HepG2 (cell line): ENCODE data around the gene CHST4. TPM values are rescaled to one million over a fixed set of nuclear protein-coding genes. Genes with fewer than 3 reads are reported as not detected.
A peak's percentile ranks its signal among the peaks of the same experiment; 100 is the strongest.

ENCODE experiments used
- ASH2L ChIP-seq: fragments of 300-600, 200-600 bp; sonication (generic); IDR thresholded peaks from 2 replicates; pipeline ENCODE4 v1.7.0; 2017; ENCODE audit warnings: low read depth, mild to moderate bottlenecking, moderate library complexity, mixed read lengths, low read length; ENCODE audit not compliant: insufficient read length
- ATF7 ChIP-seq, 2 experiments: fragments of 450-650 bp in 1 of 2; sonication (generic) in 1 of 2; formaldehyde crosslinking in 1 of 2; IDR thresholded peaks; 2 replicates each; pipeline versions ENCODE4 v1.4.0 to v1.6.1; 2016 to 2020; ENCODE audit warnings: antibody characterized with exemption in 1 of 2, mild to moderate bottlenecking in 1 of 2, missing genetic modification reagents in 1 of 2
- CCDC6 ChIP-seq: sonication (generic); formaldehyde crosslinking; IDR thresholded peaks from 2 replicates; pipeline ENCODE4 v1.8.1; 2022; ENCODE audit warnings: mild to moderate bottlenecking, missing genetic modification reagents, moderate library complexity
- DMAP1 ChIP-seq: IDR thresholded peaks from 2 replicates; pipeline ENCODE4 v1.6.1; 2016
- DR1 ChIP-seq: sonication (generic); formaldehyde crosslinking; IDR thresholded peaks from 2 replicates; pipeline ENCODE4 v1.8.0; 2021; ENCODE audit warnings: mild to moderate bottlenecking, missing genetic modification reagents, inconsistent platforms
- EEA1 ChIP-seq: sonication (generic); formaldehyde crosslinking; IDR thresholded peaks from 2 replicates; pipeline ENCODE4 v1.5.1; 2020; ENCODE audit warnings: mild to moderate bottlenecking, missing genetic modification reagents, borderline replicate concordance
- FOXC1 ChIP-seq: sonication (generic); formaldehyde crosslinking; IDR thresholded peaks from 2 replicates; pipeline ENCODE4 v1.8.0; 2022; ENCODE audit warnings: mild to moderate bottlenecking, missing genetic modification reagents, borderline replicate concordance
- GLI4 ChIP-seq: sonication (generic); formaldehyde crosslinking; IDR thresholded peaks from 2 replicates; pipeline ENCODE4 v1.5.1; 2020; ENCODE audit warnings: missing genetic modification reagents, mild to moderate bottlenecking, moderate library complexity, borderline replicate concordance
- HHEX ChIP-seq: IDR thresholded peaks from 2 replicates; pipeline ENCODE4 v1.6.1; 2016; ENCODE audit warnings: control low read depth
- IKZF4 ChIP-seq: sonication (generic); formaldehyde crosslinking; IDR thresholded peaks from 2 replicates; pipeline ENCODE4 v1.5.1; 2020; ENCODE audit warnings: borderline replicate concordance, mild to moderate bottlenecking, low read depth, missing genetic modification reagents; ENCODE audit errors: not compliant biosample characterization
- NR2C2 ChIP-seq: sonication (generic); formaldehyde crosslinking; IDR thresholded peaks from 2 replicates; pipeline ENCODE4 v1.4.0; 2020; ENCODE audit warnings: missing genetic modification reagents, mild to moderate bottlenecking, moderate library complexity, borderline replicate concordance
- PLRG1 ChIP-seq: fragments of 450-650 bp; conservative IDR thresholded peaks from 2 replicates; pipeline ENCODE4 v1.6.1; 2016
- POLR2AphosphoS2 ChIP-seq: IDR thresholded peaks from 2 replicates; pipeline ENCODE4 v1.6.1; 2011; ENCODE audit warnings: low read depth, low read length, improper control_type of control experiment
- PRPF4 ChIP-seq: fragments of 200-400 bp; formaldehyde crosslinking; IDR thresholded peaks from 2 replicates; pipeline ENCODE4 v1.6.1; 2016; ENCODE audit warnings: low read length, low read depth; ENCODE audit not compliant: poor library complexity, severe bottlenecking
- RBFOX2 ChIP-seq: fragments of 200-400 bp; formaldehyde crosslinking; IDR thresholded peaks from 2 replicates; pipeline ENCODE4 v1.6.1; 2017; ENCODE audit warnings: low read depth, mild to moderate bottlenecking, low read length
- REPIN1 ChIP-seq: sonication (generic); formaldehyde crosslinking; IDR thresholded peaks from 2 replicates; pipeline ENCODE4 v1.8.0; 2022; ENCODE audit warnings: missing genetic modification reagents, low read depth, mild to moderate bottlenecking, borderline replicate concordance
- ZMYM3 ChIP-seq: sonication (generic); formaldehyde crosslinking; IDR thresholded peaks from 2 replicates; pipeline ENCODE4 v1.5.1; 2020; ENCODE audit warnings: mild to moderate bottlenecking, missing genetic modification reagents
- ZNF124 ChIP-seq: sonication (generic); formaldehyde crosslinking; IDR thresholded peaks from 2 replicates; pipeline ENCODE4 v1.4.0; 2020; ENCODE audit warnings: missing genetic modification reagents
- ZNF20 ChIP-seq: sonication (generic); formaldehyde crosslinking; IDR thresholded peaks from 2 replicates; pipeline ENCODE4 v1.4.0; 2020; ENCODE audit warnings: mild to moderate bottlenecking, moderate library complexity, missing genetic modification reagents
- ZNF33A ChIP-seq: sonication (generic); formaldehyde crosslinking; IDR thresholded peaks from 2 replicates; pipeline ENCODE4 v1.5.1; 2020; ENCODE audit warnings: missing genetic modification reagents, mild to moderate bottlenecking, moderate library complexity, borderline replicate concordance
- ZNF354B ChIP-seq: sonication (generic); formaldehyde crosslinking; IDR thresholded peaks from 2 replicates; pipeline ENCODE4 v1.8.0; 2022; ENCODE audit warnings: mild to moderate bottlenecking, missing genetic modification reagents
- ZNF530 ChIP-seq: sonication (generic); formaldehyde crosslinking; IDR thresholded peaks from 2 replicates; pipeline ENCODE4 v1.5.0; 2020; ENCODE audit warnings: low read depth, mild to moderate bottlenecking, missing genetic modification reagents
- ZNF547 ChIP-seq: sonication (generic); formaldehyde crosslinking; IDR thresholded peaks from 2 replicates; pipeline ENCODE4 v1.5.1; 2020; ENCODE audit warnings: mild to moderate bottlenecking, missing genetic modification reagents
- ZNF572 ChIP-seq: sonication (generic); formaldehyde crosslinking; IDR thresholded peaks from 2 replicates; pipeline ENCODE4 v1.5.1; 2020; ENCODE audit warnings: mild to moderate bottlenecking, missing genetic modification reagents
- ZNF607 ChIP-seq: sonication (generic); formaldehyde crosslinking; IDR thresholded peaks from 2 replicates; pipeline ENCODE4 v1.5.1; 2020; ENCODE audit warnings: missing genetic modification reagents, mild to moderate bottlenecking, borderline replicate concordance
- ZNF776 ChIP-seq: sonication (generic); formaldehyde crosslinking; IDR thresholded peaks from 2 replicates; pipeline ENCODE4 v1.4.0; 2020; ENCODE audit warnings: mild to moderate bottlenecking, missing genetic modification reagents
- ZSCAN31 ChIP-seq: sonication (generic); formaldehyde crosslinking; IDR thresholded peaks from 2 replicates; pipeline ENCODE4 v1.5.0; 2020; ENCODE audit warnings: low read depth, mild to moderate bottlenecking, missing genetic modification reagents
- ZSCAN5A ChIP-seq: sonication (generic); formaldehyde crosslinking; IDR thresholded peaks from 2 replicates; pipeline ENCODE4 v1.8.0; 2022; ENCODE audit warnings: mild to moderate bottlenecking, missing genetic modification reagents, borderline replicate concordance
- ZSCAN9 ChIP-seq: IDR thresholded peaks from 2 replicates; pipeline ENCODE4 v1.6.1; 2016; ENCODE audit warnings: borderline replicate concordance
- polyA plus RNA-seq, 8 experiments: library from polyadenylated mRNA; depleted of rRNA in 3 of 8; stranded (reverse) in 7 of 8; unstranded in 1 of 8; fragments of >200 nt; fragmentation: Illumina TruSeq in 4 of 8; extraction: Trizol in 4 of 8; gene quantifications; 2 replicates each; pipeline versions ENCODE4 v1.2.1 to v1.2.3, GENCODE V29; 2011 to 2016; ENCODE audit warnings: low read depth in 4 of 8, missing spikeins in 1 of 8, mixed read lengths in 1 of 8; ENCODE audit not compliant: insufficient read depth in 1 of 8
- total RNA-seq, 5 experiments: library from RNA; depleted of rRNA; stranded (reverse); fragments of >200 nt; fragmentation: Illumina TruSeq; extraction: Trizol; gene quantifications; 2 replicates each; pipeline ENCODE4 v1.2.3, GENCODE V29; 2016; ENCODE audit warnings: low read depth in 1 of 5
- TF ChIP-seq, protein P1 (sequence below): sonication (generic); formaldehyde crosslinking; IDR thresholded peaks from 2 replicates; pipeline ENCODE4 v1.8.1; 2023; ENCODE audit warnings: mild to moderate bottlenecking, missing genetic modification reagents

Gene CHST4
- total and polyA plus RNA-seq, 2 of the 13 experiments (the other 11 are each of a cell fraction or from before 2014, with no cell fraction given) = not detected

DNA sequence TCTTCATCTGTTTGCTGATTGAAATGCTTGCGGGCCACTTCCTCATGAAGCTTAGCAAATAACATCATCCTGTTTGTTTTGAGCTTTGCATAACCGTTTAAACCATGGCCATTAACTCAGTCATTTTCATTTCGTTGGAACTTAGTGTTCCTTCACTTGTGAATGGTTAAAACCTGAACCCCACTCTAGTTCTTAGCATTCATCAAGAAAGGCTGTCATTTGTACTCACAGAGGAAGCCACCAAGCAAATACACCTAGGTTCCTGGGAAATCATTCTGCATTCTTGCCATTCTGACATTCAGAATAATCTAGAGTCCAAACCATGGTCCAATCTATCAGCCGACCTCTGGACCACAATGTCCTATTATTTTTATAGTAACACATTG, 59.1 kb downstream of the CHST4 start (continued):
- TF ChIP-seq ZNF354B (CRISPR knock-in tag) (peak; percentile 75; the same call in 1 of the 2 replicates), DR1 (CRISPR knock-in tag) (no peak), ATF7 (IDR thresholded peaks at IDR 0.05) (no peak), ATF7 (CRISPR knock-in tag; IDR thresholded peaks at IDR 0.05) (no peak), IKZF4 (no peak), ZNF572 (CRISPR knock-in tag) (no peak), CCDC6 (CRISPR knock-in tag) (no peak), ZSCAN5A (no peak), PRPF4 (no peak), ASH2L (peak; percentile 83), POLR2AphosphoS2 (no peak), NR2C2 (CRISPR knock-in tag) (peak; percentile 59; the same call in 1 of the 2 replicates), ZNF776 (CRISPR knock-in tag) (no peak), ZSCAN31 (no peak), RBFOX2 (peak; percentile 57; the same call in 1 of the 2 replicates), ZNF547 (no peak; the same call in 1 of the 2 replicates), ZSCAN9 (CRISPR knock-in tag) (peak; percentile 53; the same call in 1 of the 2 replicates), ZNF124 (CRISPR knock-in tag) (0 out of 2 replicates have a peak, but pooled peaks have one; percentile 32), EEA1 (CRISPR knock-in tag) (no peak), ZNF33A (no peak), ZNF607 (CRISPR knock-in tag) (0 out of 2 replicates have a peak, but pooled peaks have one; percentile 27), ZMYM3 (CRISPR knock-in tag) (no peak), ZNF20 (CRISPR knock-in tag) (no peak), ZNF530 (no peak), GLI4 (no peak), FOXC1 (CRISPR knock-in tag) (no peak), HHEX (no peak), DMAP1 (CRISPR knock-in tag) (0 out of 2 replicates have a peak, but pooled peaks have one; percentile 35), PLRG1 (no peak), REPIN1 (CRISPR knock-in tag) (0 out of 2 replicates have a peak, but pooled peaks have one; percentile 42)
- TF ChIP-seq, protein P1, sequence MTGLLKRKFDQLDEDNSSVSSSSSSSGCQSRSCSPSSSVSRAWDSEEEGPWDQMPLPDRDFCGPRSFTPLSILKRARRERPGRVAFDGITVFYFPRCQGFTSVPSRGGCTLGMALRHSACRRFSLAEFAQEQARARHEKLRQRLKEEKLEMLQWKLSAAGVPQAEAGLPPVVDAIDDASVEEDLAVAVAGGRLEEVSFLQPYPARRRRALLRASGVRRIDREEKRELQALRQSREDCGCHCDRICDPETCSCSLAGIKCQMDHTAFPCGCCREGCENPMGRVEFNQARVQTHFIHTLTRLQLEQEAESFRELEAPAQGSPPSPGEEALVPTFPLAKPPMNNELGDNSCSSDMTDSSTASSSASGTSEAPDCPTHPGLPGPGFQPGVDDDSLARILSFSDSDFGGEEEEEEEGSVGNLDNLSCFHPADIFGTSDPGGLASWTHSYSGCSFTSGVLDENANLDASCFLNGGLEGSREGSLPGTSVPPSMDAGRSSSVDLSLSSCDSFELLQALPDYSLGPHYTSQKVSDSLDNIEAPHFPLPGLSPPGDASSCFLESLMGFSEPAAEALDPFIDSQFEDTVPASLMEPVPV (CRISPR knock-in tag) = peak; percentile 47; the same call in 1 of the 2 replicates
